Lower leg skin (tissue), 3 donors: ENCODE data around the gene CHTF18.

Source experiments
- POLR2A ChIP-seq, 2 donors: fragments of 450-650 bp; IDR thresholded peaks; one replicate each; pipeline ENCODE4 v1.6.1; 2016 to 2017; ENCODE audit warnings: antibody characterized with exemption in 2 of 2, mild to moderate bottlenecking in 1 of 2, moderate library complexity in 1 of 2
- TF ChIP-seq, protein P1 (sequence below), 3 donors: fragments of 450-650 bp; IDR thresholded peaks; one replicate each; pipeline ENCODE4 v1.5.1; 2016; ENCODE audit warnings: antibody characterized with exemption in 3 of 3, mild to moderate bottlenecking in 3 of 3, moderate library complexity in 2 of 3

DNA sequence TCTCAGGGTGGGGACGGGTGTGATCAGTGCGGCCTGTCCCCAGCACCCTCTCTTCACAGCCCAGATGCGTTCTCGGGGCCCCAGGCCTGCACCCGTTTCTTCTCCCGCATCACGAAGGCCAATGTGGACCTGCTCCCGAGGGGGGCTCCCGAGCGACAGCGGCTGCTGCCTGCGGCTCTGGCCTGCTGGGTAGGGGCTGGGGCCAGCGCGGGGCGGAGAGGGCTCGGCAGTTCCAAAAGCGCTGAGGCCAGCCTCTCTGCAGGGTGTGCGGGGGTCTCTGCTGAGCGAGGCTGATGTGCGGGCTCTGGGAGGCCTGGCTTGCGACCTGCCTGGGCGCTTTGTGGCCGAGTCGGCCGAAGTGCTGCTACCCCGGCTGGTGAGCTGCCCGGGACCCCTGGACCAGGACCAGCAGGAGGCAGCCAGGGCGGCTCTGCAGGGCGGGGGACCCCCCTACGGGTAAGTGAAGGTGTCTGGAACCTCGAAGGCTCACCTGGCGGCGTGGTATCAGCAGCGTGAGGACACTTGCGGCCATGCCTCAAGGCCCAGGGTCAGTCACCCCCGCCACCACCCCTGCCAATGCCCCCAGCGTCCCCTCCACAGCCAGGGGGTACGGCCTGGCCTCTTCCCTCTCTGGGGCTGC lies 23.5 kb upstream of the CHTF18 start:
- TF ChIP-seq, protein P1, sequence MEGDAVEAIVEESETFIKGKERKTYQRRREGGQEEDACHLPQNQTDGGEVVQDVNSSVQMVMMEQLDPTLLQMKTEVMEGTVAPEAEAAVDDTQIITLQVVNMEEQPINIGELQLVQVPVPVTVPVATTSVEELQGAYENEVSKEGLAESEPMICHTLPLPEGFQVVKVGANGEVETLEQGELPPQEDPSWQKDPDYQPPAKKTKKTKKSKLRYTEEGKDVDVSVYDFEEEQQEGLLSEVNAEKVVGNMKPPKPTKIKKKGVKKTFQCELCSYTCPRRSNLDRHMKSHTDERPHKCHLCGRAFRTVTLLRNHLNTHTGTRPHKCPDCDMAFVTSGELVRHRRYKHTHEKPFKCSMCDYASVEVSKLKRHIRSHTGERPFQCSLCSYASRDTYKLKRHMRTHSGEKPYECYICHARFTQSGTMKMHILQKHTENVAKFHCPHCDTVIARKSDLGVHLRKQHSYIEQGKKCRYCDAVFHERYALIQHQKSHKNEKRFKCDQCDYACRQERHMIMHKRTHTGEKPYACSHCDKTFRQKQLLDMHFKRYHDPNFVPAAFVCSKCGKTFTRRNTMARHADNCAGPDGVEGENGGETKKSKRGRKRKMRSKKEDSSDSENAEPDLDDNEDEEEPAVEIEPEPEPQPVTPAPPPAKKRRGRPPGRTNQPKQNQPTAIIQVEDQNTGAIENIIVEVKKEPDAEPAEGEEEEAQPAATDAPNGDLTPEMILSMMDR (IDR thresholded peaks at IDR 0.05) = no peak
- no peak for TF ChIP-seq POLR2A (IDR thresholded peaks at IDR 0.05)
